ENCODE measurements around the gene ZSWIM9. TPM values are rescaled to one million over a fixed set of nuclear protein-coding genes. Genes with fewer than 3 reads are reported as not detected.

ZSWIM9 gene
- total RNA-seq, 1 donor from 2014 or later: 0.36 TPM

DNA sequence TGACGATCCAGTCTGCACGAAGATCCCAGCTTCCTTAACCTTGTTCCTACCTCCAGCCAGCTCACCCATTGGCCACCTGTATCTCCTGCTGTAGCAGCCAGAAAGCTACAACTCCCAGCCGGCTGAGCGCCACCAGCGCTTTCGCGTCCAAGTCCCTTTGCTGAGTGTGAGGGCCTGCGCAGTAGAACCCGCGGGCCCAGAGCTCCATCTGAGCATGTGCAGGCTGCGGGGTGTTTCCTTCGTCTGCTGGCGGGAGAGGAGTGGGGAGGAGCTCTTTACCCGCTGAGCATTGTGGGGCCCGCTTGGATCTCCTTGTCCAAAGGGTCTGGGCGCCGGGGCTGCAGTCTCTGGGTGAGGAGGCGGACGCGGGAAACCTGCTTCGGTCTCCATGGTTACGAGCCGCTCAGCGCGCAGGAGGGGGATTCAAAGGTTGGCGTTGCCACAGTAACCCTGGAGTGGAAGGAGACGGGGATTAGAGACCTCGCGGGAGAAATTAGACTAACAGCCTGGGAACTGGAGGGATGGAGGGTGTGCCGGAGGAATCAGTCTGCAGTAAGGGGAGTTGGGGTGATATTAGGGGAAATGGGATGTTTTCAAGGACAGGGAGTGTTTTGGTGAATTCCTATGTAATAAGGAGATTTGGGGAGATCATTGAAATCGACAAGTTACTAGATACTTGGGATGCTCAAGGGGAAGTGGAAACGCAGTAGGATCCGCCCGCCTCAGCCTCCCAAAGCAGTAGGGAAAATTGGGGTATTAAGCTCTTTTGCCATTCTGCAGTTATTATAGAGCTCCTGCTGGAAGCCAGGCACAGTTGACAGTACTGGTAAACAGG is 33.5 kb downstream of the ZSWIM9 start:
- no peak for TF ChIP-seq EZH2 (IDR thresholded peaks at IDR 0.05)
- no peak for TF ChIP-seq CTCF (IDR thresholded peaks at IDR 0.05)
- no peak for TF ChIP-seq EZH2phosphoT487 (IDR thresholded peaks at IDR 0.05)
- Histone ChIP-seq H3K4me1 (peaks cover 8% of the 10 kb centered on the region), H3K79me2 (ENCODE audit: low read depth) (peaks cover 4% of the 10 kb centered on the region)

GRCh38 chr19:48206397-48207093 is 36.1 kb downstream of the ZSWIM9 start:
- Mint-ChIP-seq H3K27me3 (ENCODE audit: insufficient read depth, low read depth) (peaks cover 3% of the 10 kb centered on the region), H3K27ac (no peak overlapping the region), H3K4me3 (no peak overlapping the region), H3K36me3 (peaks cover 2% of the 10 kb centered on the region), H3K4me1 (no peaks in the 10 kb centered on the region), H3K9me3 (no peaks in the 10 kb centered on the region)
- Histone ChIP-seq H3K79me2 (ENCODE audit: low read depth) (peaks cover 4% of the 10 kb centered on the region), H3F3A (ENCODE audit: low read depth) (peaks cover 16% of the 10 kb centered on the region), H4K20me1 (ENCODE audit: low read depth) (no peaks in the 10 kb centered on the region), H3K4me3 (no peak overlapping the region), H2AFZ (replicated peaks) (no peak overlapping the region), H3K27ac (no peak overlapping the region), H3K36me3 (no peaks in the 10 kb centered on the region), H3K4me1 (peaks cover 8% of the 10 kb centered on the region), H3K9ac (no peak overlapping the region), H3K4me2 (no peak overlapping the region), H3K27me3 (no peaks in the 10 kb centered on the region), H3K9me3 (ENCODE audit: low read depth) (no peaks in the 10 kb centered on the region)
- DNase-seq (ENCODE audit: low spot score): no peak
- TF ChIP-seq EZH2 (IDR thresholded peaks at IDR 0.05) (no peak), EZH2phosphoT487 (IDR thresholded peaks at IDR 0.05) (no peak), CTCF (IDR thresholded peaks at IDR 0.05) (no peak)

More for the DNA sequence above, 33.5 kb downstream of the ZSWIM9 start:
- H4K20me1 ChIP-seq (ENCODE audit: low read depth): no peaks in the 10 kb centered on the region
- H3K4me2 ChIP-seq: peak overlapping the region; percentile 90
- DNase-seq (ENCODE audit: low spot score): peak; percentile 100
- peak overlapping the region; percentile 30 for H2AFZ ChIP-seq (replicated peaks)
- Mint-ChIP-seq H3K4me3 (no peak overlapping the region), H3K9me3 (no peaks in the 10 kb centered on the region), H3K27ac (no peak overlapping the region), H3K27me3 (ENCODE audit: insufficient read depth, low read depth) (peaks cover 6% of the 10 kb centered on the region), H3K4me1 (peaks cover 2% of the 10 kb centered on the region), H3K36me3 (peaks cover 7% of the 10 kb centered on the region)
- no peaks in the 10 kb centered on the region for H3K9me3 ChIP-seq (ENCODE audit: low read depth)
- no peak overlapping the region for H3K27ac ChIP-seq
- H3K36me3 ChIP-seq: no peaks in the 10 kb centered on the region
- peak overlapping the region; percentile 57 for H3K4me3 ChIP-seq
- no peaks in the 10 kb centered on the region for H3K27me3 ChIP-seq
- peaks cover 16% of the 10 kb centered on the region for H3F3A ChIP-seq (ENCODE audit: low read depth)
- H3K9ac ChIP-seq: peak overlapping the region; percentile 50

GRCh38 chr19:48210005-48210404 is 39.5 kb downstream of the ZSWIM9 start:
- no peak for DNase-seq (ENCODE audit: low spot score)
- H3K79me2 ChIP-seq (ENCODE audit: low read depth): peaks cover 4% of the 10 kb centered on the region
- no peak overlapping the region for H3K27ac ChIP-seq
- no peak overlapping the region for H3K4me2 ChIP-seq
- no peak overlapping the region for H2AFZ ChIP-seq (replicated peaks)
- H3K4me3 ChIP-seq: no peak overlapping the region
- H3K4me1 ChIP-seq: peaks cover 1% of the 10 kb centered on the region
- no peaks in the 10 kb centered on the region for H3K9me3 ChIP-seq (ENCODE audit: low read depth)
- H3K9me3 Mint-ChIP-seq: no peaks in the 10 kb centered on the region
- no peak overlapping the region for H3K27ac Mint-ChIP-seq
- H3K4me3 Mint-ChIP-seq: no peak overlapping the region
- TF ChIP-seq CTCF (IDR thresholded peaks at IDR 0.05) (no peak), EZH2 (IDR thresholded peaks at IDR 0.05) (no peak), EZH2phosphoT487 (IDR thresholded peaks at IDR 0.05) (no peak)
- H3F3A ChIP-seq (ENCODE audit: low read depth): no peaks in the 10 kb centered on the region
- H4K20me1 ChIP-seq (ENCODE audit: low read depth): no peaks in the 10 kb centered on the region
- no peaks in the 10 kb centered on the region for H3K36me3 ChIP-seq
- no peaks in the 10 kb centered on the region for H3K4me1 Mint-ChIP-seq
- H3K27me3 ChIP-seq: no peaks in the 10 kb centered on the region
- H3K27me3 Mint-ChIP-seq (ENCODE audit: insufficient read depth, low read depth): peaks cover 3% of the 10 kb centered on the region
- peaks cover 10% of the 10 kb centered on the region for H3K36me3 Mint-ChIP-seq
- no peak overlapping the region for H3K9ac ChIP-seq
